Common myeloid progenitor, CD34-positive (primary cell): ENCODE data around the gene TNFRSF19.

Experiments
- CTCF ChIA-PET: fragments of 350-600 bp; sonication (Branson Sonifier 250); formaldehyde crosslinking; loops from one replicate; lab custom pipeline; 2021; ENCODE audit warnings: antibody characterized with exemption; lab: Charles Lee
- POLR2A ChIA-PET: fragments of 350-600 bp; sonication (Branson Sonifier 250); formaldehyde crosslinking; loops from one replicate; lab custom pipeline; 2021; ENCODE audit warnings: antibody characterized with exemption; lab: Charles Lee
- DNase-seq, 3 donors: peaks; one replicate each; pipeline versions ENCODE4 v3.0.0 to v3.0.0-alpha.2; 2013
- H3K27ac ChIP-seq, 2 experiments: 1 replicate in 1 of 2; 2 replicates in 1 of 2; pipeline ENCODE4 v1.7.0; 2013; ENCODE audit warnings: inconsistent platforms in 2 of 2, low read length in 2 of 2, mild to moderate bottlenecking in 2 of 2, low read depth in 1 of 2, moderate library complexity in 1 of 2; ENCODE audit not compliant: severe bottlenecking in 2 of 2, insufficient read depth in 1 of 2, poor library complexity in 1 of 2
- H3K27me3 ChIP-seq, 5 experiments: replicated peaks in 2 of 5; 1 replicate in 3 of 5; 2 replicates in 2 of 5; pipeline versions ENCODE4 v1.6.1 to v1.7.0; 2013; ENCODE audit warnings: low read length in 4 of 5, mild to moderate bottlenecking in 2 of 5, moderate library complexity in 2 of 5, inconsistent platforms in 1 of 5; ENCODE audit not compliant: insufficient read depth in 5 of 5, control insufficient read depth in 4 of 5
- H3K36me3 ChIP-seq, 4 experiments: 1 replicate in 2 of 4; 2 replicates in 2 of 4; pipeline versions ENCODE4 v1.6.1 to v1.7.0; 2013; ENCODE audit warnings: low read length in 3 of 4, control low read depth in 1 of 4, mild to moderate bottlenecking in 1 of 4; ENCODE audit not compliant: control insufficient read depth in 4 of 4, insufficient read depth in 4 of 4
- H3K4me1 ChIP-seq, 4 experiments: 1 replicate in 3 of 4; 2 replicates in 1 of 4; pipeline versions ENCODE4 v1.6.1 to v1.7.1; 2013; ENCODE audit warnings: low read length in 3 of 4, mild to moderate bottlenecking in 3 of 4, control low read depth in 1 of 4, inconsistent platforms in 1 of 4, moderate library complexity in 1 of 4; ENCODE audit not compliant: control insufficient read depth in 4 of 4, insufficient read depth in 4 of 4; ENCODE audit errors: control extremely low read depth in 1 of 4
- H3K4me3 ChIP-seq, 7 experiments: 1 replicate in 4 of 7; 2 replicates in 3 of 7; pipeline versions ENCODE4 v1.5.1 to v1.7.0; 2013; ENCODE audit warnings: mild to moderate bottlenecking in 7 of 7, low read length in 6 of 7, moderate library complexity in 6 of 7, inconsistent platforms in 2 of 7, low read depth in 2 of 7, control low read depth in 1 of 7; ENCODE audit not compliant: insufficient read depth in 4 of 7, control insufficient read depth in 1 of 7; ENCODE audit errors: extremely low read depth in 1 of 7
- H3K9me3 ChIP-seq, 5 experiments: 1 replicate in 4 of 5; 2 replicates in 1 of 5; pipeline versions ENCODE4 v1.6.1 to v1.7.1; 2013; ENCODE audit warnings: low read length in 4 of 5, mild to moderate bottlenecking in 2 of 5, inconsistent platforms in 1 of 5, low read depth in 1 of 5, moderate library complexity in 1 of 5; ENCODE audit not compliant: control insufficient read depth in 4 of 5, insufficient read depth in 2 of 5; ENCODE audit errors: control extremely low read depth in 1 of 5
- WGBS: methylation state at CpG from one replicate; pipeline ENCODE4 v1.1.5; 2013; ENCODE audit not compliant: insufficient coverage; 5-methylcytosine and 5-hydroxymethylcytosine counted together

Gene TNFRSF19

DNA sequence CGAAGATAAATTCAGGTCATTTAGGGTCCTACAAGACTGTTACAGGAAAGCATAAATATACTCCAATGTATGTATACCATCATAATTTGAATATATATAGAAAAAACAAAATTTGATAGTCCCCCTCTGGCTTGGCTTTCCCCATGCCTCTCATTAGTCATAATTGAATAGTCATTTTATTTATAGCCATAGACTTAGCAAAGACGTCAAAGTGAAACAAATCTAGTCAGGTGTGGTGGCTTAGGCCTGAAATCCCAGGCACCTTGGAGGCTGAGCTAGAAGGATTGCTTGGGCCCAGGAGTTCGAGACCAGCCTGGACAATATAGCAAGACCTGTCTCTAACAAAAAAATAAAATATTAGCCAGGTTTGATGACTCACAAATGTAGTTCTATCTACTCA lies 141.1 kb downstream of the TNFRSF19 start:
- Histone ChIP-seq H3K27me3 (no peaks in the 10 kb centered on the region), H3K27ac (no peak overlapping the region), H3K4me3 (no peak overlapping the region), H3K9me3 (peaks cover 0 to 6% (median 5%) of the 10 kb centered on the region in 5 experiments), H3K36me3 (no peaks in the 10 kb centered on the region), H3K4me1 (no peaks in the 10 kb centered on the region)
- WGBS = 90% methylated on average over 2 of the region's 3 CpGs
- DNase-seq = no peak
- ChIA-PET CTCF (interaction anchor here (1.6 kb wide), 1 partner anchor 13 kb away, joined by 5 read pairs; no protein-coding TSS in a partner anchor), POLR2A (no interaction called here)

DNA sequence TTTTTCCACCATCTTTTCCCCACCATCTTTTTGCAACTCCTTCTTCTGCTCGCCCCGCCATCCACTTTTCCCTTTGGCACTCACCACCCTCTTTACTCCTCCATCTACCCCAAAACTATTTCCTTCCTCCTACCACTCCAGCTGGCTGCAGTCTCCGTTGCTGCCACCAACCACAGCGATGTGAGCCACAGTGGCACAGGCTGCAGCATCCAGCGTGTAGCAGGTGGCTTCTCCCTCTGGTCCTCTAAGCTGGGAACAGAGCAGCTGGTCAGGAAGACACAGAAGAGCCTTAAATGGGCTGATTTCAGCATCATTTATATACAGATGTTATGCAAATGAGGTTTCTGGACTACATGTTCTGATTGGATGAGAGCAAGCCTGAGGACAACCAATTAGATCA lies 144.5 kb downstream of the TNFRSF19 start:
- Histone ChIP-seq H3K4me1 (no peaks in the 10 kb centered on the region), H3K36me3 (no peaks in the 10 kb centered on the region), H3K27me3 (no peaks in the 10 kb centered on the region), H3K9me3 (peaks cover 0 to 6% (median 5%) of the 10 kb centered on the region in 5 experiments), H3K27ac (no peak overlapping the region), H3K4me3 (no peak overlapping the region)
- WGBS = 60% methylated on average over 4 of the region's 5 CpGs
- CTCF ChIA-PET = no interaction called here
- DNase-seq = peak in 1 of 3 donors; percentile 4
- POLR2A ChIA-PET = no interaction called here

DNA sequence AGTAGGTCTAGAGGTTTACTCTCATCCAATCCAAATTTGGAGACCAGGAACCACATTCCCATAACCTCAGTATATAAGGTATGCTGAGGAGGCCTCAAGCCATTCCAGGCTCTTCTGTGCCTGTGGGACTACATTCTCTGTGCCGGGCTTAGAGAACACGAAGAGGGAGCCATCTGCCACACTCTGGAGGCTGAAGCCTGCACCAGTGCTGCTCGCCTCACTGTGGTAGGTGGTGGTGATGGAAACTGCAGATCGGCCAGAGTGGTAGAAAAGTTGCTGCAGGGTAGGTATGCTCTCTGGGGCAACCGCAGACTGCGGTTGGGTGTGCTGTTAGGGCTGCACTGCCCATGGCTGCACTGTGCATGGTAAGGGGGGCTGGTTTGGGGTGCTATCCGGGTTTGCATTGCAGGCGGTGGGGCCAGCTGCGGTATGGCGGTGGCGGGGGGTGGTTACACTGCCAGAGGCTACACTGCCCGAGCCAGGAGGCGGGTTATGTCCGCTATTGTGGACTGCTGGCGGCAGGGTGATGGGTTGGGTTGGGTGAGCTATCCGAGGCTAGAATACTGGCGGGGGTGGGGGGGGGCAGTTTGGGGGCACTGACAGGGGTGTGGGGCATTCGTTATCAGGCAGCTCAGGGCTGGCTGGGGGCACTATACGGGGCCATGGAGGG lies 145.0 kb downstream of the TNFRSF19 start:
- Histone ChIP-seq H3K27me3 (no peaks in the 10 kb centered on the region), H3K4me3 (no peak overlapping the region), H3K36me3 (no peaks in the 10 kb centered on the region), H3K27ac (no peak overlapping the region), H3K4me1 (no peaks in the 10 kb centered on the region), H3K9me3 (peaks cover 0 to 6% (median 5%) of the 10 kb centered on the region in 5 experiments)
- 79% methylated on average over 7 of the region's 19 CpGs for WGBS
- CTCF ChIA-PET = interaction anchor here (0.9 kb wide), 1 partner anchor 8 kb away, joined by 3 read pairs; no protein-coding TSS in a partner anchor
- no peak for DNase-seq
- POLR2A ChIA-PET = no interaction called here

DNA sequence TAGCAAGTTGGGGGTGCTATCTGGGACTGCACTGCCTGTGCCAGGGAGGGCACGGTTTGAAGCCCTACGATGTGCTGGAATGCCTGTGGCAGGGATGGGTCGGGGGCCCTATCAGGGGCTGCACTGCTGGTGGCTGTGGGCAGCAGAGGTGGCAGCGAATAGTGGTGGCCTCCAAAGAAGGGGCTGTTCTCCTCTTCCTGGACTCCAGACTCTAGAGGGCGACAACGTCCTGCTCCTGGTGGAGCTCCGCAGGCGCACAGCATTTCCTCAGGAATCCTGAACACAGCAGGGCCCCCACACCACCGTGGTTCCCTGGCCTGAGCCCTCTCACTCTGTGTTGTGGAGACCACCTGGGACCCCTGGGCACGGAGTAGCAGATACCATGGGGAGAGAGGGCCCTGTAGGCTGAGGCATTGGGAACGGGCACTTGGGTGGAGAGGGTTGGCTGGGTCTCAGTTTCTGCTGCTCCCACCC lies 145.6 kb downstream of the TNFRSF19 start:
- Histone ChIP-seq H3K27ac (no peak overlapping the region), H3K36me3 (no peaks in the 10 kb centered on the region), H3K4me3 (no peak overlapping the region), H3K4me1 (no peaks in the 10 kb centered on the region), H3K9me3 (peaks cover 0 to 6% (median 5%) of the 10 kb centered on the region in 5 experiments), H3K27me3 (no peaks in the 10 kb centered on the region)
- ChIA-PET CTCF (interaction anchor here (0.9 kb wide), 1 partner anchor 9 kb away, joined by 3 read pairs; no protein-coding TSS in a partner anchor), POLR2A (no interaction called here)
- no peak for DNase-seq
- 86% methylated on average over 10 of the region's 11 CpGs for WGBS

- ChIA-PET POLR2A (no interaction called here), CTCF (no interaction called here)
- Histone ChIP-seq H3K27ac (no peak overlapping the region), H3K4me1 (no peaks in the 10 kb centered on the region), H3K36me3 (no peaks in the 10 kb centered on the region), H3K4me3 (no peak overlapping the region), H3K9me3 (peaks cover 0 to 6% (median 5%) of the 10 kb centered on the region in 5 experiments), H3K27me3 (no peaks in the 10 kb centered on the region)
- no CpG with 5 or more reads among the region's 2 CpGs for WGBS
- DNase-seq = no peak
These were observed 146.2 kb downstream of the TNFRSF19 start for GRCh38 chr13:23716401-23716800.

DNA sequence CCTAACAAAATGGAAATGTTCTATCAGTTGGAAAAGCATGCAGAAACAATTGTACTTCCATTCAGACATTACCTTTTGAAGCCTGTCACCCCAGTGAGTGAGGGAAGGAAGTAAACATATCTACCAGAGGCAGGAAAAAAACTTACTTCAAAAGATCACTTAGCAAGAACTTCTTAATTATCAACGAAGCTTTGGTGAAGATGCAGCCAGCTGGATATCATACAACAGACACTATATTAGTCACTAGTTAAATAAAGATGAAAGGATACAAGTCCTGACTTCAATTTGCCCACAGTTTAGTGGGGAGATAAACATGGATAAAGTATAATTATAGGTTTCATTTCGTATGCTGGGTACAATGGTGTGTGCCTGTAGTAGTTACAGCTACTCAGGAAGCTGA lies 148.8 kb downstream of the TNFRSF19 start:
- no peak overlapping the region for H3K27ac ChIP-seq
- H3K4me3 ChIP-seq = no peak overlapping the region
- no peaks in the 10 kb centered on the region for H3K36me3 ChIP-seq
- ChIA-PET POLR2A (no interaction called here), CTCF (no interaction called here)
- no peaks in the 10 kb centered on the region for H3K4me1 ChIP-seq
- H3K9me3 ChIP-seq = peaks cover 0 to 6% (median 0%) of the 10 kb centered on the region in 5 experiments
- no peak for DNase-seq
- no peaks in the 10 kb centered on the region for H3K27me3 ChIP-seq
- WGBS = 88% methylated on average over 1 of the region's 2 CpGs

DNA sequence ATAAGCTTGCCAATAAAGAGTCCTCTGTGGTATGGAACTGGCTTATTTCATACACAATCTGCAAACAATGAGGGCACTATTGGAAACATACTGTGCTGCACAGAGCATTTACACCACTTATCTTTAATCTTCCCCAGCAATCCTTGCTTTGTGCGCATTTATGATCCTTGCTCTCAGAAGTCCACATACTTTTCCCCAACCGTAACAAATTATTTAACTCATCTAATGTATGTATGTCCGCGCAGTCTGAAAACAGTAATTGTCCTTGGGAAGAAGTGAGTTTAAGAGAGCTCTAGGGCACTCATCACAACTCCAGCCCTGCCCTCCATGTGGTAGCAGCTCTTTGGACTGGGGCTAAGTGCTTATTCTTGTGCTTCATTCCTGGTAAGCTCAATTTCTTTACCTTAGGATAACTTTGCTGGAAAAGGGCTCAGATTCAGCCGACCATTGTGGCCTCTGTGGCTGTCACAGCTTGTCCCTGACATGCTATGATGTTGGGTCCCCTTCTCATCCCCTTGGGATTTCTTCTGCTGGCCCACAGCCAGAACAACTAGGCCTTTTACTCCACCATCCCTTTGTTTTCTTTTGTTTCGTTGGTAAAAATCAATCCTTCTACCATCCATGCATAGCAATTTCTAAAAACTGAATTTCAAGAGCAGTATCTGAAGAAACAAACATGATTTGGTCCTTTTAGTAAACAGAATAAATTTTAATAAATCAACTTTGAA lies 152.7 kb downstream of the TNFRSF19 start:
- no peak for DNase-seq
- CTCF ChIA-PET = interaction anchor here (1.1 to 1.2 kb wide), 2 partner anchors 16 to 129 kb away, joined by 3 read pairs; no protein-coding TSS in a partner anchor
- Histone ChIP-seq H3K9me3 (no peaks in the 10 kb centered on the region), H3K36me3 (no peaks in the 10 kb centered on the region), H3K4me3 (no peak overlapping the region), H3K27ac (no peak overlapping the region), H3K27me3 (no peaks in the 10 kb centered on the region), H3K4me1 (no peaks in the 10 kb centered on the region)
- 94% methylated on average over 4 of the region's 6 CpGs for WGBS
- POLR2A ChIA-PET = no interaction called here
